ENCODE data around the gene SEMA3A.

GRCh38 chr7:84069033-84069432 is 125.6 kb downstream of the SEMA3A start:
- TF ChIP-seq POLR2AphosphoS5 (IDR thresholded peaks at IDR 0.05) (no peak), REST (IDR thresholded peaks at IDR 0.05; ENCODE audit: borderline replicate concordance) (no peak), CTCF (IDR thresholded peaks at IDR 0.05; ENCODE audit: poor library complexity, severe bottlenecking) (no peak)

All from neural cell (in vitro differentiated cells).